HUES64 (cell line): ENCODE data around the gene SCEL.

Experiments used
- H3K27ac ChIP-seq: 2 replicates; pipeline ENCODE4 v1.7.0; 2013; ENCODE audit warnings: low read depth, low read length, inconsistent platforms
- H3K27me3 ChIP-seq: 2 replicates; pipeline ENCODE4 v1.6.1; 2013; ENCODE audit warnings: mild to moderate bottlenecking, low read length; ENCODE audit not compliant: insufficient read depth
- H3K36me3 ChIP-seq: 2 replicates; pipeline ENCODE4 v1.6.1; 2013; ENCODE audit warnings: mild to moderate bottlenecking, low read length; ENCODE audit not compliant: insufficient read depth
- H3K4me1 ChIP-seq: 2 replicates; pipeline ENCODE4 v1.6.1; 2013; ENCODE audit warnings: mild to moderate bottlenecking, low read length, moderate library complexity; ENCODE audit not compliant: insufficient read depth
- H3K4me3 ChIP-seq: 2 replicates; pipeline ENCODE4 v1.5.1; 2013; ENCODE audit warnings: mild to moderate bottlenecking, low read length, moderate library complexity
- H3K9ac ChIP-seq: 2 replicates; pipeline ENCODE4 v1.6.1; 2013; ENCODE audit warnings: mild to moderate bottlenecking, low read depth, low read length
- H3K9me3 ChIP-seq: 2 replicates; pipeline ENCODE4 v1.6.1; 2013; ENCODE audit warnings: low read depth, low read length; ENCODE audit not compliant: insufficient read depth
- WGBS: fragments of 150-250, 120-280 bp; methylation state at CpG from one replicate; pipeline ENCODE4 v1.1.7; 2013; ENCODE audit warnings: missing lambda C conversion rate; 5-methylcytosine and 5-hydroxymethylcytosine counted together

SCEL gene

DNA sequence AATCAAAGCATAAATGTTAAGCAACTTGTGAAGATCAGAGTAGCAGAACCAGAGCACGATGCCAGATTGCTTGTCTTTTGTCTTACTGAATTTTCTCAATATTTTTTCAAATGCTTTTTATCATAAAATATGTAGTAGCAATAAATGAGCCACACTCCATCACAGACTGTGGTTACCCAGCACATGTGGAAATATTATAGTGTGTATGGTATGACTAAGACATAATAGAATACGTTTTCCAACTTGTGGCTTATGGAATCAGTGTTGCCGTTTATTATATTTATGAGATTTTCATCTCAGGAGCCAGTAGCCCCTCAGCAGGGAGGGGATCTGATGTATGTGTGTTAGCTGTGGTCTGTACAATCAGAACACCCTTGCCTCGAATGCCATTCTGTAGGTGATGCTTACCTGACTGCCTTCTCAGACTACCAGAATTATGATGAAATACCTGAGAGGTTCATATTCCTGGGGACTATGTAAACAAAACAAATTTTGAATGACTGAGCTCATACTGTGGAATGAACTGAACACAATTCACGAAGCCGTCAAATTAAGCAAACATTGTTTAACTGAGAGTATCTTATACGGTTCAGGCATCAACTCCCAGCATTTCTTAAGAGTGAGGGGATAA, 1.9 kb downstream of the SCEL start:
- Histone ChIP-seq H3K4me1 (no peaks in the 10 kb centered on the region), H3K4me3 (no peak overlapping the region)
- 87% methylated on average over 7 of the region's 7 CpGs for WGBS

GRCh38 chr13:77543711-77544110, 8.2 kb downstream of the SCEL start:
- WGBS: 96% methylated on average over 8 of the region's 8 CpGs

More for the DNA sequence above, 1.9 kb downstream of the SCEL start:
- no peak overlapping the region for H3K9ac ChIP-seq
- H3K36me3 ChIP-seq: no peaks in the 10 kb centered on the region
- H3K27ac ChIP-seq: no peak overlapping the region
- no peaks in the 10 kb centered on the region for H3K27me3 ChIP-seq
- H3K9me3 ChIP-seq: no peaks in the 10 kb centered on the region

GRCh38 chr13:77544355-77544754, 8.8 kb downstream of the SCEL start:
- H3K27me3 ChIP-seq: no peaks in the 10 kb centered on the region
- H3K27ac ChIP-seq: no peak overlapping the region
- no peaks in the 10 kb centered on the region for H3K36me3 ChIP-seq
- WGBS: 86% methylated on average over 1 of the region's 1 CpG
- no peaks in the 10 kb centered on the region for H3K4me1 ChIP-seq
- H3K9me3 ChIP-seq: no peaks in the 10 kb centered on the region
- no peak overlapping the region for H3K9ac ChIP-seq
- H3K4me3 ChIP-seq: no peak overlapping the region

More at GRCh38 chr13:77543711-77544110, 8.2 kb downstream of the SCEL start:
- no peak overlapping the region for H3K27ac ChIP-seq
- H3K4me3 ChIP-seq: no peak overlapping the region
- H3K9ac ChIP-seq: no peak overlapping the region
- no peaks in the 10 kb centered on the region for H3K9me3 ChIP-seq
- H3K36me3 ChIP-seq: no peaks in the 10 kb centered on the region
- no peaks in the 10 kb centered on the region for H3K27me3 ChIP-seq
- H3K4me1 ChIP-seq: no peaks in the 10 kb centered on the region

GRCh38 chr13:77544758-77545338, 9.3 kb downstream of the SCEL start:
- WGBS: 95% methylated on average over 4 of the region's 4 CpGs
- H3K27ac ChIP-seq: no peak overlapping the region

GRCh38 chr13:77545626-77546412, 10.3 kb downstream of the SCEL start:
- Histone ChIP-seq H3K9ac (no peak overlapping the region), H3K27me3 (no peaks in the 10 kb centered on the region), H3K9me3 (no peaks in the 10 kb centered on the region), H3K36me3 (no peaks in the 10 kb centered on the region), H3K27ac (no peak overlapping the region), H3K4me3 (no peak overlapping the region), H3K4me1 (no peaks in the 10 kb centered on the region)
- 96% methylated on average over 3 of the region's 3 CpGs for WGBS

More at GRCh38 chr13:77544758-77545338, 9.3 kb downstream of the SCEL start:
- Histone ChIP-seq H3K27me3 (no peaks in the 10 kb centered on the region), H3K9ac (no peak overlapping the region), H3K36me3 (no peaks in the 10 kb centered on the region), H3K4me1 (no peaks in the 10 kb centered on the region), H3K4me3 (no peak overlapping the region), H3K9me3 (no peaks in the 10 kb centered on the region)

DNA sequence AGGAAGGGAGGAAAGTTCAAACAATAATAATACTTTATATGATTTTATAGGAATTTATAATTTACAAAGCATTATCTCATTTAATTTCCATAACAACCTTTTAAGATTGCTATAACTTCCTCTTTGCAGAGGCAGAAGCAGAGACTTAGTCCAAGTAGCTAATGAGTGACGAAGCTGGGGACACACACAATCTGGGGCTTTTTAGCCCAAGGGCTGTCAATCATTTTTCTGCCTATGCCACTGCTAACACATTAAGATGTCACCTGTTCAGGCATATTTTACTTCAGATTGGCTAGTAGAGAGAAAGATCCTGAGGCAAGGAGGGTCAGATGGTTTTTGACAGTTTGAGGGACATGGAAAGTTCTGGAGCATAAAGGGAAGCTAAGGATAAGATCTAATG, 12.6 kb downstream of the SCEL start:
- WGBS: 97% methylated on average over 1 of the region's 1 CpG
- H3K27me3 ChIP-seq: no peaks in the 10 kb centered on the region
- no peak overlapping the region for H3K27ac ChIP-seq
- no peak overlapping the region for H3K9ac ChIP-seq
- no peaks in the 10 kb centered on the region for H3K4me1 ChIP-seq
- H3K9me3 ChIP-seq: no peaks in the 10 kb centered on the region
- no peaks in the 10 kb centered on the region for H3K36me3 ChIP-seq
- H3K4me3 ChIP-seq: no peak overlapping the region

GRCh38 chr13:77548594-77548993, 13.1 kb downstream of the SCEL start:
- Histone ChIP-seq H3K4me3 (no peak overlapping the region), H3K9ac (no peak overlapping the region), H3K4me1 (no peaks in the 10 kb centered on the region), H3K36me3 (no peaks in the 10 kb centered on the region), H3K27ac (no peak overlapping the region), H3K9me3 (no peaks in the 10 kb centered on the region), H3K27me3 (no peaks in the 10 kb centered on the region)
- WGBS: 91% methylated on average over 3 of the region's 3 CpGs

GRCh38 chr13:77554069-77554468, 18.6 kb downstream of the SCEL start:
- H3K27me3 ChIP-seq: no peaks in the 10 kb centered on the region
- H3K27ac ChIP-seq: no peak overlapping the region
- no peaks in the 10 kb centered on the region for H3K36me3 ChIP-seq
- no peak overlapping the region for H3K9ac ChIP-seq
- H3K4me1 ChIP-seq: no peaks in the 10 kb centered on the region
- H3K9me3 ChIP-seq: no peaks in the 10 kb centered on the region
- WGBS: 90% methylated on average over 5 of the region's 5 CpGs
- H3K4me3 ChIP-seq: no peak overlapping the region

DNA sequence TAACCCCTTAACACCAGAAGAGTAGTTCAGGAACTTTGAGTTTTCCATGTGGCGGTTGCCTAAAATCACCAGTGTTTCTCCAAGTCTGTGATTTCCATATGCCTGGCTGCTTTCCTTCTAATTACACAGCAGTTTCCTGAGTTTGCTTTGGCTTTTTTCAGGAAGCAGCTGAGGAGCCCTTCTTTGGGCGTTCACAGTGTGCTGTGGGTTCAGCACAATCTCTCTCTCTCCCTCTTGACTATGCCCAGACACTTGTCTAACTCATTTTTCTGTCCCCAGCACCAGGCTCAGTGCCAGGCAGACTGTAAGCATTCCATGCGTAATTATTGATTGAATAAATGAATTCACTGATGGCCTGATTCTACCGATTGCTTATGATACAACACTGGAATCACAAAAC, 19.7 kb downstream of the SCEL start:
- Histone ChIP-seq H3K36me3 (no peaks in the 10 kb centered on the region), H3K9me3 (no peaks in the 10 kb centered on the region), H3K27ac (no peak overlapping the region), H3K4me3 (no peak overlapping the region), H3K9ac (no peak overlapping the region), H3K4me1 (no peaks in the 10 kb centered on the region), H3K27me3 (no peaks in the 10 kb centered on the region)
- 87% methylated on average over 4 of the region's 4 CpGs for WGBS

GRCh38 chr13:77558016-77558415, 22.5 kb downstream of the SCEL start:
- Histone ChIP-seq H3K4me1 (no peaks in the 10 kb centered on the region), H3K27ac (no peak overlapping the region), H3K36me3 (no peaks in the 10 kb centered on the region), H3K27me3 (no peaks in the 10 kb centered on the region), H3K9me3 (no peaks in the 10 kb centered on the region), H3K9ac (no peak overlapping the region), H3K4me3 (no peak overlapping the region)
- 99% methylated on average over 3 of the region's 3 CpGs for WGBS

- WGBS: no CpG with 5 or more reads among the region's 1 CpG
- Histone ChIP-seq H3K27me3 (no peaks in the 10 kb centered on the region), H3K9ac (no peak overlapping the region), H3K27ac (no peak overlapping the region), H3K36me3 (no peaks in the 10 kb centered on the region), H3K4me1 (no peaks in the 10 kb centered on the region), H3K4me3 (no peak overlapping the region), H3K9me3 (no peaks in the 10 kb centered on the region)
These were observed 27.6 kb downstream of the SCEL start for GRCh38 chr13:77563111-77563510.
